Neural cell (in vitro differentiated cells): Measurements from ENCODE around the gene COL6A2.

Experiments
- EP300 ChIP-seq: fragments of 450-650 bp; conservative IDR thresholded peaks from 2 replicates; pipeline ENCODE4 v1.6.1; 2014; ENCODE audit warnings: antibody characterized with exemption, mild to moderate bottlenecking, moderate library complexity; ENCODE audit not compliant: poor library complexity, severe bottlenecking
- EZH2 ChIP-seq: fragments of 200-600, 300-800 bp; shearing (Covaris generic), sonication (generic); IDR thresholded peaks from 2 replicates; pipeline ENCODE4 v1.6.1; 2014; ENCODE audit warnings: antibody characterized with exemption, low read length, borderline replicate concordance, mild to moderate bottlenecking; ENCODE audit not compliant: insufficient read depth, poor library complexity, severe bottlenecking
- POLR2AphosphoS5 ChIP-seq: IDR thresholded peaks from 2 replicates; pipeline ENCODE4 v1.6.1; 2012
- TAF1 ChIP-seq: IDR thresholded peaks from 2 replicates; pipeline ENCODE4 v1.6.1; 2012; ENCODE audit warnings: low read depth
- TF ChIP-seq, protein P1 (sequence below): fragments of 450-650 bp; IDR thresholded peaks from 2 replicates; pipeline ENCODE4 v1.5.1; 2014; ENCODE audit warnings: antibody characterized with exemption, mild to moderate bottlenecking, moderate library complexity; ENCODE audit not compliant: poor library complexity, severe bottlenecking
- TF ChIP-seq, protein P2 (sequence below): IDR thresholded peaks from 2 replicates; pipeline ENCODE4 v1.6.1; 2012; ENCODE audit warnings: borderline replicate concordance

GRCh38 chr21:46144464-46145070, 46.7 kb downstream of the COL6A2 start:
- TF ChIP-seq, protein P1, sequence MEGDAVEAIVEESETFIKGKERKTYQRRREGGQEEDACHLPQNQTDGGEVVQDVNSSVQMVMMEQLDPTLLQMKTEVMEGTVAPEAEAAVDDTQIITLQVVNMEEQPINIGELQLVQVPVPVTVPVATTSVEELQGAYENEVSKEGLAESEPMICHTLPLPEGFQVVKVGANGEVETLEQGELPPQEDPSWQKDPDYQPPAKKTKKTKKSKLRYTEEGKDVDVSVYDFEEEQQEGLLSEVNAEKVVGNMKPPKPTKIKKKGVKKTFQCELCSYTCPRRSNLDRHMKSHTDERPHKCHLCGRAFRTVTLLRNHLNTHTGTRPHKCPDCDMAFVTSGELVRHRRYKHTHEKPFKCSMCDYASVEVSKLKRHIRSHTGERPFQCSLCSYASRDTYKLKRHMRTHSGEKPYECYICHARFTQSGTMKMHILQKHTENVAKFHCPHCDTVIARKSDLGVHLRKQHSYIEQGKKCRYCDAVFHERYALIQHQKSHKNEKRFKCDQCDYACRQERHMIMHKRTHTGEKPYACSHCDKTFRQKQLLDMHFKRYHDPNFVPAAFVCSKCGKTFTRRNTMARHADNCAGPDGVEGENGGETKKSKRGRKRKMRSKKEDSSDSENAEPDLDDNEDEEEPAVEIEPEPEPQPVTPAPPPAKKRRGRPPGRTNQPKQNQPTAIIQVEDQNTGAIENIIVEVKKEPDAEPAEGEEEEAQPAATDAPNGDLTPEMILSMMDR = no peak
- TF ChIP-seq EP300 (no peak), POLR2AphosphoS5 (no peak), TAF1 (no peak), EZH2 (no peak)
- TF ChIP-seq, protein P2, sequence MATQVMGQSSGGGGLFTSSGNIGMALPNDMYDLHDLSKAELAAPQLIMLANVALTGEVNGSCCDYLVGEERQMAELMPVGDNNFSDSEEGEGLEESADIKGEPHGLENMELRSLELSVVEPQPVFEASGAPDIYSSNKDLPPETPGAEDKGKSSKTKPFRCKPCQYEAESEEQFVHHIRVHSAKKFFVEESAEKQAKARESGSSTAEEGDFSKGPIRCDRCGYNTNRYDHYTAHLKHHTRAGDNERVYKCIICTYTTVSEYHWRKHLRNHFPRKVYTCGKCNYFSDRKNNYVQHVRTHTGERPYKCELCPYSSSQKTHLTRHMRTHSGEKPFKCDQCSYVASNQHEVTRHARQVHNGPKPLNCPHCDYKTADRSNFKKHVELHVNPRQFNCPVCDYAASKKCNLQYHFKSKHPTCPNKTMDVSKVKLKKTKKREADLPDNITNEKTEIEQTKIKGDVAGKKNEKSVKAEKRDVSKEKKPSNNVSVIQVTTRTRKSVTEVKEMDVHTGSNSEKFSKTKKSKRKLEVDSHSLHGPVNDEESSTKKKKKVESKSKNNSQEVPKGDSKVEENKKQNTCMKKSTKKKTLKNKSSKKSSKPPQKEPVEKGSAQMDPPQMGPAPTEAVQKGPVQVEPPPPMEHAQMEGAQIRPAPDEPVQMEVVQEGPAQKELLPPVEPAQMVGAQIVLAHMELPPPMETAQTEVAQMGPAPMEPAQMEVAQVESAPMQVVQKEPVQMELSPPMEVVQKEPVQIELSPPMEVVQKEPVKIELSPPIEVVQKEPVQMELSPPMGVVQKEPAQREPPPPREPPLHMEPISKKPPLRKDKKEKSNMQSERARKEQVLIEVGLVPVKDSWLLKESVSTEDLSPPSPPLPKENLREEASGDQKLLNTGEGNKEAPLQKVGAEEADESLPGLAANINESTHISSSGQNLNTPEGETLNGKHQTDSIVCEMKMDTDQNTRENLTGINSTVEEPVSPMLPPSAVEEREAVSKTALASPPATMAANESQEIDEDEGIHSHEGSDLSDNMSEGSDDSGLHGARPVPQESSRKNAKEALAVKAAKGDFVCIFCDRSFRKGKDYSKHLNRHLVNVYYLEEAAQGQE = no peak
